Loucy (cell line): ENCODE data around the gene PANK1.

Experiments
- CTCF ChIP-seq: fragments of 200-600 bp; sonication (generic); conservative IDR thresholded peaks from 2 replicates; pipeline ENCODE4 v1.5.1; 2014; ENCODE audit warnings: mild to moderate bottlenecking, antibody characterized with exemption, low read length
- EZH2phosphoT487 ChIP-seq: fragments of 200-600 bp; IDR thresholded peaks from 2 replicates; pipeline ENCODE4 v1.6.1; 2018; ENCODE audit warnings: antibody characterized with exemption, mild to moderate bottlenecking, moderate library complexity, borderline replicate concordance

GRCh38 chr10:89639326-89639725, 5.7 kb downstream of the PANK1 start:
- TF ChIP-seq CTCF (no peak), EZH2phosphoT487 (no peak)
